Measurements from ENCODE around the gene UROC1.

Gene UROC1

DNA sequence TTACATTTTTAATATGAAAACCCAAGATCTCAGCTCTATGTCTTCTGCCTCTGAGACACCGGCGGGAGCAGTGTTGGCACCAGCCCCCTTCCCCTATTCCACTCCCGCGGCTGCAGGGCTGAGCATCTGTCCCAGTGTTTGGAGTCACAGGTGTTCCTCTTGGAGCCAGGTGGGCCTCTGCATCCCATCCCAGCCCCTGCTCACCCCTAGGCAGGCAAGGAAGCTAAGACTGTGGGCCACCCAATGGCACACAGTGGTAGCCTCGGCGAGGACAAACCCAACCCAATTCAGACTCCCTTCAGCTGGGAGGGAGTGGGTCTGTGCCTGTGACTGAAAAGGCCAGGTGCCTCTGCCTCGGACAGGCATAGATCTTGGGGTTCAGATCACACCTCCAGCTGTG lies 9.4 kb upstream of the UROC1 start:
- H3K27ac ChIP-seq (ENCODE audit: low read depth, low read length), result no peak overlapping the region
- H3K27me3 ChIP-seq (ENCODE audit: control insufficient read depth in 1 of 2, insufficient read depth in 2 of 2, low read length in 2 of 2), result peaks cover 9 to 16% of the 10 kb centered on the region in 2 donors
- no peak overlapping the region for H3K9ac ChIP-seq (ENCODE audit: low read length)
- H3K9me3 ChIP-seq (ENCODE audit: low read length), result no peaks in the 10 kb centered on the region
- peaks cover 4% of the 10 kb centered on the region for H3K4me1 ChIP-seq (ENCODE audit: insufficient read depth, low read length)
- no peaks in the 10 kb centered on the region for H3K36me3 ChIP-seq (ENCODE audit: insufficient read depth, low read length)
- no peak overlapping the region for H3K4me3 ChIP-seq (ENCODE audit: low read depth in 1 of 2, low read length in 2 of 2)

DNA sequence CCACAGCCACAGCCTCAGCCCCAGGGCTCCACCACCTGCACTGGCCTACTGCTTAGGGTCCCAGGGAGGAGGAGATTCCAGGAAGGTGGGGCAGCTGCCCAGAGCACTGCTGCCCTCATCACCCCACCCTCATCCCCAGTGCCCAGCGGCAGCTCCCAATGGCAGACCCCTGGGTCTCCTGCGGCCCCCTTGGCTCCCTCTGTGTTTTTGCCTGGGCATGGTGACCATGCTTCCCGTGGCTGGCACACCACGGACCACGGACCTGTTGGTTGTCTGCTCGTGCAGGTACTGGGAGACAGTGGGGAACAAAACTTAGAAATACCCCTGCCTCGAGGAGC lies 9.1 kb upstream of the UROC1 start:
- H3K36me3 ChIP-seq (ENCODE audit: insufficient read depth, low read length), result no peaks in the 10 kb centered on the region
- peaks cover 4% of the 10 kb centered on the region for H3K4me1 ChIP-seq (ENCODE audit: insufficient read depth, low read length)
- H3K27ac ChIP-seq (ENCODE audit: low read depth, low read length), result no peak overlapping the region
- no peak overlapping the region for H3K4me3 ChIP-seq (ENCODE audit: low read depth in 1 of 2, low read length in 2 of 2)
- peaks cover 9 to 16% of the 10 kb centered on the region in 2 donors for H3K27me3 ChIP-seq (ENCODE audit: control insufficient read depth in 1 of 2, insufficient read depth in 2 of 2, low read length in 2 of 2)
- H3K9me3 ChIP-seq (ENCODE audit: low read length), result no peaks in the 10 kb centered on the region
- H3K9ac ChIP-seq (ENCODE audit: low read length), result no peak overlapping the region

DNA sequence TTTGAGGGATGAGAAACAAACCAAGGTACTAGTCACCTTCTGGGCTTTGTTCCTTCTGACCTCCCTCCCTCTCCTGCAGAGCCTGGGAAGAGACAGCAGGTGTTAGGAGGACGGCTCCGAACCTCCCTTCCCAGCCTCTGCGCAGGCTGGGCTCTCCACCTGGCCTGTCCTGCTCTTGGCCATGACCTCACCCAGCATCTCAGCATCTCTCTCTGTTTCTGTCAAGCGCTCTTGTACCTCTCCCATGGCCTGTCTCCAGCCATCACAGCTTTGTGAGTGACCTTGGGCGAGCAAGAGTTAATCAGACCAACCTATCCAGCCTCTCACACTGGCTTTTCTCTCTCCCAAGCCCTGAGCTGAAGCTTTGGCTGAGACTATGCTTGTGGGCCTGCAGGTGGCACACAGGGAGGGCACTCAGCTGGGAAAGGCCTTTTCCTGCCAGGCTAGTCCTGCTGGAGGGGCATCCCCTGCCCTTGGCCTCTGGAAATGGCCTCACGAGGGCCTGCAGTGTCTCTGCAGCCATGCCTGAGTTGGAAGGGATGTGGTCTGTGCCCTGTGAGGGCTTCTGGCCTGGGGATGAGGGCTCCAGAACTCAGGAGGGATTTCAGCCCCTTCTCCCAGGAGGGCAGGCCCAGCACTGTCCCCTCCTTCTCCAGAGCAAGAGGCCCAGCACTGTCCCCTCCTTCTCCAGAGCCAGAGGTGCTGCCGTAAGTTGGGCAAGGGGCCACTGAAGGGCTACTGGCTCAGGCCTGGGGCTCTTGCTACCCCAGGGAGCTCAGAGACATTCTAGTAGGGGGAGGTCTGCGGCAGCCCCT lies 8.5 kb upstream of the UROC1 start:
- H3K9me3 ChIP-seq (ENCODE audit: low read length), result no peaks in the 10 kb centered on the region
- H3K27ac ChIP-seq (ENCODE audit: low read depth, low read length), result no peak overlapping the region
- no peak overlapping the region for H3K4me3 ChIP-seq (ENCODE audit: low read depth in 1 of 2, low read length in 2 of 2)
- no peak overlapping the region for H3K9ac ChIP-seq (ENCODE audit: low read length)
- no peaks in the 10 kb centered on the region for H3K36me3 ChIP-seq (ENCODE audit: insufficient read depth, low read length)
- H3K4me1 ChIP-seq (ENCODE audit: insufficient read depth, low read length), result peaks cover 4% of the 10 kb centered on the region
- peaks cover 9 to 16% of the 10 kb centered on the region in 2 donors for H3K27me3 ChIP-seq (ENCODE audit: control insufficient read depth in 1 of 2, insufficient read depth in 2 of 2, low read length in 2 of 2)

DNA sequence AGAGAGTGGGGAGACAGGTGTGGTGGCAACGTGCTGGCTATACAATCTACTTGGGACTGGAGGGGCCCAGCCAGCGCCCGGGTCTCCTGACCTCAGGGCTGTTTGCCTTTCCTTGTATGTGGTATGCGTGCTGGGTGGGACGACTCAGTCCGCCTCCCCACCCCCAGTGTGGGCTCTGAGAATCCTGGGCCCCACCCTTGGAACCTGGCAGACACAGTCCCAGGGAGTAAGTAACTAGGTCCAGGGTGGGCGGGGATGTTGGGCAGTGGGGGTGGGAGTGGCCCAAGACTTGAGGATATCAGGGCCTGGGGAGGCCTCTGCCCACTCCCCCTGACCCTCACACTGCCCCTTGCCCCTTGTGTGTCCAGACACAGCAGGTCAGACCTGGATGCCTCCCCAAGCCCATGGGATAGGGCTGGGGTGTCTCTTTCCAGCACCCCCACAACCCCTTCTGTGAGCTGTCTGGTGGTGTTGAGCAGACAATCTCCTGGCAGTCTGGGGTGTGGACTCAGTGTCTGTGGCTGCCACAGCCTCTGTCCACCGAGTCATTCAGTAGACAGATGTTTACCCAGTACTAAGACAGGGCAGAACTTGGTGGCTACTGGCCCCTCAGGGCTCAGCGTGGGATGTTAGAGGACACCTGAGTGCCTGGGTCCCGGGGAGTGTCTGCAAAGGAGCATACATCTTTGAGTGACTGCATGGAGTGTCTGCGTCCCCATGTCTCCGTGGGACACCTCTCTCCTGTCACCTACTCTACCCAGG lies 7.7 kb upstream of the UROC1 start:
- H3K4me1 ChIP-seq (ENCODE audit: insufficient read depth, low read length), result peaks cover 4% of the 10 kb centered on the region
- H3K9ac ChIP-seq (ENCODE audit: low read length), result no peak overlapping the region
- H3K27me3 ChIP-seq (ENCODE audit: control insufficient read depth in 1 of 2, insufficient read depth in 2 of 2, low read length in 2 of 2), result peaks cover 9 to 16% of the 10 kb centered on the region in 2 donors
- H3K9me3 ChIP-seq (ENCODE audit: low read length), result no peaks in the 10 kb centered on the region
- H3K36me3 ChIP-seq (ENCODE audit: insufficient read depth, low read length), result no peaks in the 10 kb centered on the region
- no peak overlapping the region for H3K27ac ChIP-seq (ENCODE audit: low read depth, low read length)
- H3K4me3 ChIP-seq (ENCODE audit: low read depth in 1 of 2, low read length in 2 of 2), result no peak overlapping the region

DNA sequence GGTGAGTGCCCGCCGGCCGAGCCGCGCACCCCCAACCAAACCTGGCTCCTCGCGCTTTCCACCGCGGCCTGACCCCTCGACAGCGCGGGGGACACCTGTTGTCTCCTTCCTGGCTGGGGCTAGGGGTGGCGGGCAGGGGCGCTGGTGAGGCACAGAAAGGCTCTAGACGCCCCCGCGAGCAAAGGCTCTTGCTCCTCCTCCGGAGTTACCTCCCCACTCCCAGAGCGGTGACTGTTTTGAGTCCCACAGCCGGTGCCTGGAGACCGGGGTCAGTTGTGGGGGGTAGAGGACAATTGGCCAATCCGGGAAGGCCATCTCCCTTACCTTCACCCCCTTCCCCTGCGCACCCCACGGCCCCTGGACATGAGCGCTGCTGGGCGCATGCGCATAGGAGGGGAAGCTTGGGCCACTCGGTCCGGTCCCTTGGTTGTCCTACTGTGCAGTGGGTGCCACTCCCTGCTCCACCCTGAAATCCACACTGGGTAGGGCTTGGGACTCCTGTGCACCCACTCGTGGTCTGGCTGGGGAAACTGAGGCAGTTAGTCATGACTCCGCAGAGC lies 6.9 kb upstream of the UROC1 start:
- no peaks in the 10 kb centered on the region for H3K36me3 ChIP-seq (ENCODE audit: insufficient read depth, low read length)
- no peak overlapping the region for H3K27ac ChIP-seq (ENCODE audit: low read depth, low read length)
- peaks cover 4% of the 10 kb centered on the region for H3K4me1 ChIP-seq (ENCODE audit: insufficient read depth, low read length)
- H3K9ac ChIP-seq (ENCODE audit: low read length), result no peak overlapping the region
- H3K4me3 ChIP-seq (ENCODE audit: low read depth in 1 of 2, low read length in 2 of 2), result peak overlapping the region in 1 of 2 donors; percentile 32
- no peaks in the 10 kb centered on the region for H3K9me3 ChIP-seq (ENCODE audit: low read length)
- H3K27me3 ChIP-seq (ENCODE audit: control insufficient read depth in 1 of 2, insufficient read depth in 2 of 2, low read length in 2 of 2), result peaks cover 9 to 16% of the 10 kb centered on the region in 2 donors

DNA sequence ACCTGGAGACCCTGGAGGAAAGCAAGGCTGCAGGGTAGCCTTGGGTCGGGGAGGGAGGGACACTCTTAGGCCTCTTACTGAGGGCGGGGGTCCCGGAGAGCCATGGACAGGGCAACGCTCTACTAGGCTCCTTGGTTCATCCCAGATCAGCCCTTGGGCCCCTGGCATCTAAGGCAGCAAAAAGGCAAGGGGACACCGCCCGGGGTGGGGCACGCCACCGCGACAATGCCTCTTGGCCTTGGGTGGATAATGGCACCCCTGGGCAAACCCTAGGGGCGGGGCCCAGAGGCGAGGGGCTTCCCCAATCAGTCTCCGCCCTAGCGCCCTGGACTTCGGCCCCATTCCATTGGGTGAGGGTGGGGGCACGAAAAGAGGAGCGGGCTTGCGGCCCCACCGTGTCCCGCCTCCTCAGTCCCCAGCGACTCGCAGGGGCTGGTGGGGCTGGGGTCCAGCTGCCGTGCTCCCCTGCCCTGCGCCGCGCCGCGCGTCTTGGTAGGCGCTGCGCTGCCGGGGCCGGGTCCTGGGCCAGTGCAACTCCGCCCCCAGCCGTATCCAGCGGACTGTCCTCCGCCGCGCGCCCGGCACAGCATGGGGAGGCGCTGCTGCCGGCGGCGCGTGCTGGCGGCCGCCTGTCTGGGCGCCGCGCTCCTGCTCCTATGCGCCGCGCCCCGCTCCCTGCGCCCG lies 6.3 kb upstream of the UROC1 start, which contains the start of gene CHST13:
TSS of gene CHST13 (plus strand) at position 411 of the 684 bp plus-strand sequence. CDS start at position 589, 178 bp downstream.
- H3K4me1 ChIP-seq (ENCODE audit: insufficient read depth, low read length), result peaks cover 4% of the 10 kb centered on the region
- H3K4me3 ChIP-seq (ENCODE audit: low read depth in 1 of 2, low read length in 2 of 2), result peak within 1 kb of the TSS in 1 of 2 donors; percentile 32
- H3K9me3 ChIP-seq (ENCODE audit: low read length), result no peaks in the 10 kb centered on the region
- H3K27me3 ChIP-seq (ENCODE audit: control insufficient read depth in 1 of 2, insufficient read depth in 2 of 2, low read length in 2 of 2), result peaks cover 9 to 16% of the 10 kb centered on the region in 2 donors
- H3K36me3 ChIP-seq (ENCODE audit: insufficient read depth, low read length), result no peaks in the 10 kb centered on the region
- no peak within 1 kb of the TSS for H3K9ac ChIP-seq (ENCODE audit: low read length)
- no peak within 1 kb of the TSS for H3K27ac ChIP-seq (ENCODE audit: low read depth, low read length)

DNA sequence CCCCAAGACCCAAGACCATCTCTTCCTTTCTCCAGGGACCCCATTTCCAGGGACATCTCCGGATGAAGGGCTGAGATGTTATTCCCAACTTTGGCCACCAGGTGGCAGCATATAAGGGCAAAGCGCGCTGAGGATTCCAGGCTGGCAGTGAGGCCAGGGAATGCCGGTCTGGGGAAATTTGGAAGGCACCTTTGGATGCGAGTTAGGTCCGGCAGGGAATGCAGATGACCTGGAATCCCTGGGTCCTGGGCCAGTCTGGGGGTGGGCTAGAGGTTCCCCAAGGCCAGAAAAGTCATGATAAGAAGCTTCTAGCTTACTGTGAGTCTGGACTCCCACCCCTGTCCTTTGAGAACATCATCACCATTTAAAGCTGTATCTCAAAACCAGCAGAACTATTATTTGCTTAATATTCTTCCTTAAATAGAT lies 4.8 kb upstream of the UROC1 start:
- Histone ChIP-seq H3K27ac (ENCODE audit: low read depth, low read length) (no peak overlapping the region), H3K27me3 (ENCODE audit: control insufficient read depth in 1 of 2, insufficient read depth in 2 of 2, low read length in 2 of 2) (peaks cover 9 to 22% of the 10 kb centered on the region in 2 donors), H3K9ac (ENCODE audit: low read length) (no peak overlapping the region), H3K9me3 (ENCODE audit: low read length) (no peaks in the 10 kb centered on the region), H3K4me3 (ENCODE audit: low read depth in 1 of 2, low read length in 2 of 2) (no peak overlapping the region), H3K4me1 (ENCODE audit: insufficient read depth, low read length) (peaks cover 4% of the 10 kb centered on the region), H3K36me3 (ENCODE audit: insufficient read depth, low read length) (no peaks in the 10 kb centered on the region)

DNA sequence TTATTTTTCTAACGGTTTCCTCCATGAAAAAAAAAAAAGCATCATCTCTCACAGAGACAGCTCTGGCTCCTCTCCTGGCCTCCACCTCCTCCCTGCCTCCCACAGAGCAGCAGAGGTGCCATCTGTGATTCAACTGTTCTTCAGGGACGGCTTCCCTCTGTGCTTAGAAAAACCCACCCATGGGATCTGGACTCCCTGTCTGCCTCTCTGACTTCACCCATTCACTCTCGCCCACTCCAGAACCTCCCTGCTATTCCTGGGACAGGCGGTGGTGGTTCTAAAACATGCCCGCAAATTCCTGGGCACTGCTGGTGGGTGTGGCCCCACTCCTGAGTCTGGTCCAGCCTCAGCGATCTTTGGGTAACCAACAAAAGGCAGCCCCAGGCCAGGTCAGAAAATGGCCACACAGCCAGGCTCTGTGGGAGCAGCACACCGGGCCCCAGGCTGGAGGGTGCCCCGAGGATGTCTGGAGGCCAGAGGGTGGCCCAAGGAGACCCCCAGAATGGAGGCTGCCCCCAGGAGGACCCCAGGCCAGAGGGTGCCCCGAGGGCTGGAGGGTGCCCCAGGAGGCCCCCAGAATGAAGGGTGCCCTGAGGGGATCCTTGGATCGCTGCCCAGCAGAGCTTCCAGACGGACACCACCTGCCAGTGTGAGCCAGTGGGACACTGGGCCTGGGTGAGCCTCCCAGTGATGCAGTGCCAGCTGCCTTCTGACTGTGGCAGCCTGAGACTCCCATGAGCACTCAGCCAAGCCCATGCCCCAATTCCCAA lies 3.7 kb upstream of the UROC1 start:
- H3K4me3 ChIP-seq (ENCODE audit: low read depth in 1 of 2, low read length in 2 of 2), result no peak overlapping the region
- H3K4me1 ChIP-seq (ENCODE audit: insufficient read depth, low read length), result peaks cover 4% of the 10 kb centered on the region
- H3K36me3 ChIP-seq (ENCODE audit: insufficient read depth, low read length), result no peaks in the 10 kb centered on the region
- H3K27me3 ChIP-seq (ENCODE audit: control insufficient read depth in 1 of 2, insufficient read depth in 2 of 2, low read length in 2 of 2), result peaks cover 9 to 22% of the 10 kb centered on the region in 2 donors
- no peak overlapping the region for H3K27ac ChIP-seq (ENCODE audit: low read depth, low read length)
- H3K9me3 ChIP-seq (ENCODE audit: low read length), result no peaks in the 10 kb centered on the region
- H3K9ac ChIP-seq (ENCODE audit: low read length), result no peak overlapping the region

DNA sequence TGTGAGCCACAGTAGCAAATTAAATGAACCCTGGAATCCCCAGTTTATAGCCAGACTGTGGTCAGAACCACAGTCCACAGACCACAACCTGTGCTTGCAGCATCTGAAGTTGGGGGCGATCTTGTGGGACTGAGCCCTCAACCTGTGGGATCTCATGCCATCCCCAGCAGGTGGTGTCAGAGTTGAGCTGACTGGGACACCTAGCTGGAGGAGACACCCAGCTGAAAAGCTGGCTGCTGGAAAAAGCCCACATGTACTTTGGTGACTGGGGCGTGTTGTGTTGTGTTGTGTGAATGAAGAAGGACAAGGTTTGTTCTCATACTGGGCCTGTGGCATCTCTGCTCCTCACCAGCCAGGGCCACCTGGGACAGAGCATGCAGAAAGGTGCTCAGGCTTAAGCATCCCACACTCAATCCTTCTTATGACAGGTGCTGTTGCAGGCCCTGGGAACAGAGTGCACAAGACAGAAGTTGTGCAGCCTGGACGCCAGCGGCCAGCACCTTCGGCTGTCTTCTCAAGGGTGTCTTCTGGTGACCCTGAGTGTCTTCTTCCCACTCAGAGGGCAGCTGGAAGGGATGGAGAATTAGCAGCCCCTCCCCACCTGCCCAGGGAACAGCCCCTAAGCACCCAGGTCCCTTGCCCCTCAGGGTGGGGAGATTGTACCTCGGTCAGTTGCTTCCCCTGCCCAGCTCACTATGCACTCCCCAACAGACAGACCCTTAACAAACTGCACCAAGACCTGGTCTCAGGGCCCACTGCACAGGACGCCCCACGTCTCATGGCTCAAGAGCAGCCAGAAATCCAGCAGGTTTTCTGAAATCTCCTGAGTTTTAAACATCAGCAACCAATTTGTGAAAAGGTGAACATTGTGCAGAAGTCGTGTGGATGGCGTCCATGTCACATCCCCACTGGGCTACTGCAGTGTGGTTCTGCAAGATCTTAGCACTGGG lies 2.2 kb upstream of the UROC1 start:
- H3K4me3 ChIP-seq (ENCODE audit: low read depth in 1 of 2, low read length in 2 of 2), result no peak overlapping the region
- peaks cover 9 to 19% of the 10 kb centered on the region in 2 donors for H3K27me3 ChIP-seq (ENCODE audit: control insufficient read depth in 1 of 2, insufficient read depth in 2 of 2, low read length in 2 of 2)
- no peak overlapping the region for H3K27ac ChIP-seq (ENCODE audit: low read depth, low read length)
- no peak overlapping the region for H3K9ac ChIP-seq (ENCODE audit: low read length)
- H3K4me1 ChIP-seq (ENCODE audit: insufficient read depth, low read length), result peaks cover 3% of the 10 kb centered on the region
- H3K36me3 ChIP-seq (ENCODE audit: insufficient read depth, low read length), result no peaks in the 10 kb centered on the region
- no peaks in the 10 kb centered on the region for H3K9me3 ChIP-seq (ENCODE audit: low read length)

DNA sequence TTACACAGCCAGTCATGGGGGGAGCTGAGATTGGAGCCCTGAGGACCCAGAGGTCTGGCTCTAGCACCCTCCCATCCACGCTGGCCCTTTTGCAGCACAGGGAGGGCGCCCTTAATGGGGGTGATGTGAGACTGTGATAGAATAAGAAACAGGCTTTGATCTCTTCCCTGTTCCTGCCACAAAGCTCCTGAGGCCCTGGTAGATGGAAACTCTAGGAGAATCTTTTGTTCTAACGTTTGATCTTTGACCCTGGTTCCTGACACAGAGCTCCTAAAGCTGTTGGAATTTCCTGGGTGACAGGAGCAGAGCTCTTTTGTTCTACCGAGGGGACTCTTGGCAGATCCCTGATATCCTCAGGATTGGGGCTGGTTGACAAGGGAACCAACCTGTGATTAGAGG lies 1.2 kb upstream of the UROC1 start:
- Histone ChIP-seq H3K4me3 (ENCODE audit: low read depth in 1 of 2, low read length in 2 of 2) (no peak overlapping the region), H3K27me3 (ENCODE audit: control insufficient read depth in 1 of 2, insufficient read depth in 2 of 2, low read length in 2 of 2) (peaks cover 9 to 11% of the 10 kb centered on the region in 2 donors), H3K27ac (ENCODE audit: low read depth, low read length) (no peak overlapping the region), H3K9ac (ENCODE audit: low read length) (no peak overlapping the region), H3K4me1 (ENCODE audit: insufficient read depth, low read length) (no peaks in the 10 kb centered on the region), H3K36me3 (ENCODE audit: insufficient read depth, low read length) (no peaks in the 10 kb centered on the region), H3K9me3 (ENCODE audit: low read length) (no peaks in the 10 kb centered on the region)
